ENCODE measurements around the gene UFSP2.

Gene UFSP2

DNA sequence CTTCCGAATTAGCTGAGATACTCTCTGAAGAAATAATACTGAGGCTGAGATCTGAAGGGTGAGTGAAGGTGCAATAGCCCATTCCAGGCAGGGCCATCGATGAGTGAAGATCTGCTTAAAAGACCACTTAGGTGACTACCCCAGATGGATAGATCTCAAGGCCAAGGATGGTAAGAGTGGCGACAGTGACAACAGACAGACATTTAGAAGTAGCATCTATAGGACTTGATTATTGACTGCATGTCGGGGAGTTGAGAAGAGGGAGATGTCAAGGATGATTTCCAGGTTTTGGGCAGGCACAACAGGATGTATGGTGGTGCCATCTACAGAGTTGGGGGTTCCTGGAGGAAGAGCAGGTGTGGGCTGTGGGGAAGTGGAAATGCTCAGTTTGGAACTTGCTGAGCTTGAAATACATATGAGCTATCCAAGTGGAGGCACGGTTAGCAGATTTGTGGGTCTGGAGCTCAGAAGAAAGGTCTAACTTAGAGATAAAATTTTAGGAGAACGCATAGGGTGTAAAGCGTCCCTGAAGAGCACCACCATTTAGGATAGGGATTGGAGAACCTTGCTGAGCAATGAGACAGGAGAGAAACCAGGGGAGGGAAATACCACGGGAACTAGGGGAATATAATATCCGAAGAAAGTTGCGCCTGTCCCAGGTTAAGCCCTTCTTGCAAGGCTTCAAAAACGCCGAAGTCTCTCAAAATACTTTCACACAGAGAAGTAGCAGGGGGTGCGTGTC, 688 bp downstream of the UFSP2 start:
- DNase-seq, result peak; percentile 21

DNA sequence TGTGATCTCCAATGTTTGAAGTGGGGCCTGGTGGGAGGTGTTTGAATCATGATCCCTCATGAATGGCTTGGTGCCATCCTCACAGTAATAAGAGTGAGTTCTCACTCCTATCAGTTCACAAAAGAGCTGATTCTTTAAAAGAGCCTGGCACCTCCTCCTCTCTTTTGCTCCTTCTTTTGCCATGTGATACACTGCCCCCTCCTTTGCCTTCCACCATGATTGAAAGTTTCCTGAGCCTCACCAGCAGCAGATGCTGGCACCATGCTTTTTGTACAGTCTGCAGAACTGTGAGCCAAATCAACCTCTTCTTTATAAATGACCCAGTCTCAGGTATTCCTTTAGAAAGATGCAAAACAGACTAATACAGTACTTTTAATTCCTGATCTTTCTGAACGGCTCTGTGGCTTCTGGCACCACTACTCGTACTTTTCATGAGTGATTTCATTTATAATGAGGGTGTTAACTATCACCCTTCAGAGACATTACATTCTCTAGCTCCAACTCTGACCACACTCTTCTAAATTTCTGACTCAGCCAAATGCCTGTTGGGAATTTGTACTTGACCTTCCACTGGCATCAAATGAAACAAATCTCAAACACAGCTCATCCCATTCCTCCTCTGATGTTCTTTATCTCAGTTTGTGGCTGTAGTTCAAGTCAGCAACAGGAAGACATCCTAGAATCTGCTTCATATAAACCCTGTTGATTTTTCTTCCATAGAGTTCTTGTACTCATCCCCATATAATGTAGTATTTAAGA, 4.2 kb downstream of the UFSP2 start:
- no peak for DNase-seq

DNA sequence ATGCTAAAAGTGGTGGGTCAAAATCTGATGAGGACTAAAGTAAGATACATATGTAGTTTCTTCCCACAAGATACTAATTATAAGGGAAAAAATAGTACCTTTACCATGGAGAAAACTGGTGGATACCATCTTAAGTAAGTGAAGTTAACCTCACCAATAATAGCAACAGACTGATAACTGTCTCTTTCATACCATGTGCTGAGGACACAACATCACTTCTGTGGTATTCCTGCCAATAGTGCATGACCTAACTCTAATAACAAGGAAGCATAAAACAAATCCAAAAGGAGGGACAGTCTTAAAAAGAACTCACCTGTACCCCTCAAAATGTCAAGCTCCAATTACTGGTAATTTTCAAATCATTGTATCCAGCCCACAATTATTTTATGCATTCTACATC, 8.8 kb downstream of the UFSP2 start:
- no peak for DNase-seq

DNA sequence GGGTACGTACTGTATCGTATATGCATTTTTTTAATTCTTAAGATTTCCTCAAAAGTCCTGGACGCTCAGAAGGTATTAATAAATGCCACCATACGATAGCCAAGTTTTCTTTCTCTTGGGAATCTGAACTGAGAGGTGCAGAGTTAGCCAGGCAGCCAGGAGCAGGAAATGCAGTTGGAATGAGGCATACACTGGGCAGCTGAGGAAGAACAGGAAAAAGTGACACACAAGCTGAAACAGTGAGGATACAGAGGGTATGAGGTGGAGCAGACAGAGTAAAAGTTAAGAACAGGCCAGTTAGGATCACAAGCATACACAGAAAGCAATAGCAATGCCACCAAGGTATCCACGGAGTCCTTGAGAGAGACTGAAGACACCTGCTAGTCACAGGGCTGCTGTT, 13.4 kb downstream of the UFSP2 start:
- DNase-seq, result no peak

DNA sequence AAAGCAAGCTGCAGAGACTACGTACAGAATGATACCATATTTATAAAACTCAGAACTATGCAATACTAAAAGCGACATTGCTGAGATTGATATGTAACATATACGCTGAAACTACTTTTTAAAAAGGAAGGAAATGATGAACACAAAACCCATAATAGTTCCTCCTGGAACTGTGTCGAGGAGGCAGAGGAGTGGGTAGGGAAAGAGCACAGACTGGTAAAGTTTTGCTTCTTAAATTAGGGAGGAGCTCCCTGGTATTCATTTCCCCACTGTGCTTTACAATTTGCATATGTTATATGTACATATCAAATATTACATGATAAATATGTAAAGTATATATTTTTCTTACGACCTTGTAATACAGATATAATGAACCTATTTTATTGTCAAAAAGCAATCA, 13.9 kb downstream of the UFSP2 start:
- DNase-seq, result no peak

DNA sequence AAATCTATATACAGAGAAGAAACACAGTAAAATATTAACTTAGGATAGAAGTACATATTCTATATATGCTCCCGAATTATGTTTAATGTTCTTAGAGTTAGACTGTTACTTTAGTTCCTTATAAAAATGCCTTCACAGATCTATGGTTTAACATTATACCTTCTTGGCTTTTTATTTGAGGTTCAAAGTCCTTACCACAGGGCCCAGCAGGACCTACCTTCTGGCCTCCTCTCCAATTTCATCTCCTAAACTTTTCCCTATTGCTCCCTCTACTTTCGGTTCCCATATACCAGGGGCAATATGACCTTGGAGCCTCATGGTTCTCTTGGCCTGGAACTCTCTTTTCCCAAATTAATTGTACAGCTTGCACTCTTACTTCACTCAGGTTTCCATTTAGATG, 17.3 kb downstream of the UFSP2 start:
- no peak for DNase-seq

DNA sequence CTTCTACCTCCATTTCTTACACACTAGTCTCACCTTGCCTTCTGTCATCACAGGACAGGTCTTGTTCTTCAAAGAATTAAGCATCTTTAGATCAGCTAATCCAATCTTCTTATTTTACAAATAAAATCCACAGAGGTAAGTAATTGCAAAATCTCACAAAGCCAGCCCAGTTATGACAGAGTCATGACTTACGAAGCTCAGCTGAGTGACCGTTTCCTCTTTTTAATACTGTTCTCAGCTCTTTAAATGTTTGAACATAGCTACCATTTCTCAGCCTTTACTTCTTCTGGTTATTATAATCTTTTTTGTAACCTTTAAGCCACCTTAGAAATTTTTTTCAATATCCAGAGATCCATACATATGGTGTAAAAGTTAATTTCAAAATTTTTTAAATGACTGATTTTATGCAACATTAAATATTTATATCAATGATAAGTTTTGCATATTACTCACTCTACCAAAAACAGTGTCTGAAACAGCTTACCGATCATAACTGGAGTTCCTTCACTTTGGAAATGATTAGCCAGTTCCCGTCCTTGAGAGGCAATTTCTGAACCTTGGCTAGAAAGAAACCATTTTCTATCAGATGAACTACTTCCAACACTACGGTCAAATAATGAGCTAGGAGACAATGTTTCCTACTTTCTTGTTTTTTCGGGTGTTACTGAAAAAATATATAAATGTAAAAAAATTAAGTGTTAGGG, 20.3 kb downstream of the UFSP2 start:
- DNase-seq, result no peak

DNA sequence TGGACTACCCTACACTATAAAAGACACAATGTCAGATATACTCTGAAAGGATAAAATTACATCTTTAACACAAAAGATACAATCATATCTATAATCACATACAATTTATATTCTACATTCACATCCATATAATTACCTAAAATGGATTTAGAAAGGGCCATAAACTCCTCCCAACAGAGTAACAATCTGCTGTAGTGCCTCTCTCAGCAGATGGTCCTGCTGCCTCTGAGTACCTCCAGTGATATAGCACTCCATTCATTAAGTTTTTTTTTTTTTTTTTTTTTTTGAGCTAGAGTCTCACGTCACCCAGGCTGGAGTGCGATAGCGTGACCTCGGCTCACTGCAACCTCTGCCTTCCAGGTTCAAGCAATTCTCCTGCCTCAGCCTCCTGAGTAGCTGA, 21.7 kb downstream of the UFSP2 start:
- DNase-seq, result no peak

DNA sequence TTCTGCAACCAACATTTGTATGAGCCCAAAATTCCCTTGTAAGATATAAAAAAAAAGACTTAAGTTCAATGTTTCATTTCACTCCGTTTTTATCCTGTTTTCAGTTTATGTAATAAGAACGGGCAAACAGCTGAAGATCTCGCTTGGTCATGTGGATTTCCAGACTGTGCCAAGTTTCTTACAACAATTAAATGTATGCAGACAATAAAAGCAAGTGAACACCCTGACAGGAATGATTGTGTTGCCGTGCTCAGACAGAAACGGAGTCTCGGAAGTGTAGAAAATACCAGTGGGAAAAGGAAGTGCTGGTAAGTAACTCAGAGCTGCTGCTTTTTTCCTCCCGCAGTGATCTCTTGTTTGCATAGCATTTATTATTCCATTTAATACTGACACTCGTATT, 26.3 kb downstream of the UFSP2 start:
- DNase-seq, result no peak

DNA sequence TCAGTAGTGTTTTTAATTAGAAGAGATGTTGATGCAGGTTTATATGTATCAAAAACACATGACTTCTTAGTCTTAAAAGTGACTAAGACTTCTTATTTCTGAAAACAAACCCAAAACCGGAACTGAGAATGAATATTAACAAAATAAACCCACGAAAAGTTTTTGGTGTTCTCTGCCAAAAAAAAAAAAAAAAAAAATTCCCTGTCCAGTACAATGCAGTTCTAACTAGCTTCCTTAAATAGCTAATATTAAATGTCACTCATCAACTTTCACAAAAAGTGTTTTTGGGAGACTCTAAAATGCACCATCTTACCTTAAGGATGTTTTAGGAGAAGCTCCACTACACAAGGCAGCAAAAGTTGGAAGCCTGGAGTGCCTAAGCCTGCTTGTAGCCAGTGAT, 27.1 kb downstream of the UFSP2 start:
- no peak for DNase-seq

DNA sequence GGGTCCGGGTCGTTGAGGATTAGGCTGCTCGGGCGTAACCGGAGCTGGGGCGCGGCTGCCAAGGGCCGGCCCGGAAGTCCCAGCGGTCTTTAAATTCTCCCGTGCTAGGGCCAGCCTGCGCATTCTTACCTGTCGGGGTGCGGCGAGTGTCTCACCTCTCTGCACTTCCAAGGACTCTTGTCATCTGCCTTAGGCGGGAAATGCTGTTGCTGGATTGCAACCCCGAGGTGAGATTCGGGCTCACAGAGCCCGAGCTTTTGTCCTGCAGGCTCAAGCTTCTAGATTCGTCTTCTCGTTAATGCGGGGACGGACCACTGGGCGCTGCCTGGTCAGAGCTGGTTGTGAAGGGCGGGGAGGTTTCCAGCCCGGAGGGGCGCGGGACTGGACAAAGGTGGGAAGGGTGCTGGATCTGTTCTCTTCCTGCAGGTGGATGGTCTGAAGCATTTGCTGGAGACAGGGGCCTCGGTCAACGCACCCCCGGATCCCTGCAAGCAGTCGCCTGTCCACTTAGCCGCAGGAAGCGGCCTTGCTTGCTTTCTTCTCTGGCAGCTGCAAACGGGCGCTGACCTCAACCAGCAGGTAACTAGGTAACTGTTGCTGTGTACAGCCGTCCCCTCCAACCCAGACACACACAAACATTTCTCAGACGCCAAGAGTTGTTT, 28.9 kb downstream of the UFSP2 start, which contains the start of gene ANKRD37:
TSS of gene ANKRD37 (plus strand) at position 118 of the 662 bp plus-strand sequence. CDS start at position 201, 83 bp downstream.
- peak; percentile 78 for DNase-seq

DNA sequence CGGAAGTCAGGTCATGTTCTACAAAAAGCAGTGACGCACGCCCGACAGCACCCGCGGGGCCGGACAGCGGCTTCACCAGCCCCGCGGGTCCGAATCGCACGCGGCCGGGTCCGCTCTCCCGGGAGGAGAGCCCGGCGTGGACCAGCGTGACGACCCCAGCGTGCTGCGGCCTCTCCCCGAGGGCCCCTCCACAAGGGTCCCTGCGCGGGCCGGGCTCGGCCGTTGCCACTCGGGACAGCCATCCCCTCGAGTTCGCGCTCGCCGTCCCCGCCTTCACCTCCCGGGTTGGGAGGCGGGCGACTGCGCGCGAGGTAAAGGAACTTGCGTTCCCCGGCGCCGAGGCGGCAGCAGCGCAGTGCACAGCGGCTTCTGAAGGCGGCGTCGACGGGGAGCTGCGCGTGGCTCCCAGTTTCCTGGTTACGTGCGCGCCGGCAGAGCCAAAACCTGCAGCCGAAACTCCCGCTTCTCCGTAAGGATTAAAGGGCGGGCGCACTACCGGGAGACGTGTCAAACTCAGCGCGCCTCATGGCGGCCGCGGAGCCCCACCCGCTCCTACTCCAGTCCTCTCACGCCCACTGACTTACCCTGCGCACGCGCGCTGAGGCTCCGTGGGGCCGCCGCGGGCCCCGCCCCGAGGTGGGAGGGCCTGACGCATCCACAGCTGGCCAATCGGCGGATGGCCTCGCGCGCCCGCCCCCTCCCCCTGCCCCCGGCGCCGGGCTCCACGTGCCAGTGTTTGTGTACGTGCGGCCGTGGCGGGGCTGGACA, 29.6 kb downstream of the UFSP2 start:
- DNase-seq, result peak; percentile 93

DNA sequence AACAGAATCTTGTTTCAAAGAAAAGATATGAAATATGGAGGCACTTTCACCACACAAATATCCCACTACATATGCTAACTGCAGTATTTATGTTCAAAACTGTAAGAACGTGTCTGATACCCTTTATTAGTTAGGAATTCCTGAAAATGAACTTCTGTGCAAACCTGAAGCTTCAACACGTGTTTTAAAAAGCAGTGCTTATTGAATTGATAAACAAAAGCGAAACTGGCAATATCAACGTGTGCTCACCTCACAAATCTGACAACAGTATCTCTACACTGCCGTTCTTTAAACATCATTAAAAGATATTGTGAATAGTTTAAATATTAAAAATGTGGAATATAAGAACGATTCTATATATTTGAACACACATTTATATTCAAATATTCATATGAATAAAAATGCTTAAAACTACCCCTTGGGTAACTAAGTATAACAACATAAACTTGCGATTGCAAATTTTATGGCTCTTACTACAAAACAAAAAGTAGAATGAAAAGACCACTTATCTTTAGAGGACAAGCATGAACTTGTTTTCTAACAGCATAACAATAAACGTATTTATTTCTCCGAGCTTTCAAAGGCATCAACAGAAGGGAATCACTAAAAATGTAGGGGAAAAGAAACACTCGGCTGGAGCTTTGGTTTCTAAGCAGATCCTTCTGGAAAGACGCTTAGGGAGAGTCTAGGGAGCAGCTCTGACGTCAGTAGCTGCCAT, 30.4 kb downstream of the UFSP2 start, which contains the start of gene LRP2BP:
TSS of gene LRP2BP (minus strand) at position 687 of the 718 bp plus-strand sequence. CDS start 17,738 bp downstream, outside the sequence.
- DNase-seq, result no peak

DNA sequence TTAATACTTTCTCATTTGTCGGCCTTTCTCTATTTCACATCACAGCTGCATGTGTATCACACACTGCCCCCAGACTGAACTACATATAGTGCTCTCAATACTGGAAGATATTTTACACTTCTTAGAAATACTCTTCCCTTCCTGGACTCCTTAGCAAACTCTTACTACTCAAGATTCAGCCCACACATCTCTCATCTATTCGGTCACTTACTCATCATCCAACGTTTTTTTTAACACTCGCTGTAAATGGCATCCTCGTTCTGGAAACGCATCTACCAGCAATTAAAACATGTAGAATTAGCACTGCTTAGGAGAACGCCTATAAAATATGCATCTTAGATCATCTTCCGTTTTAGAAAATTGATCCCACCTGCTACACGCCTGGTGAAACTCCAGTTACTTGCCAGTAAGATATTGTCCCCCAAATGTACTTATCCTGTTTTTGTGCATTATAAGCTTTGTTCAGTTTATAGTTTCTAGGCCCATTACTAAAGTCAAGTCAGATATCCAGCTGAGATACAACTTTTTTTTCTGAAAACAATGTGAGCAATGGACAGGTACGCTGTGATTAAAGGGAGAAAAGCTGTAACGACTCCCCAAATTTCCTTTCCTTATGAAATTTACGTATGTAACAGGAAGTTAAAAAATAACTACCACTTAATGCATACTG, 31.1 kb downstream of the UFSP2 start:
- DNase-seq, result no peak

DNA sequence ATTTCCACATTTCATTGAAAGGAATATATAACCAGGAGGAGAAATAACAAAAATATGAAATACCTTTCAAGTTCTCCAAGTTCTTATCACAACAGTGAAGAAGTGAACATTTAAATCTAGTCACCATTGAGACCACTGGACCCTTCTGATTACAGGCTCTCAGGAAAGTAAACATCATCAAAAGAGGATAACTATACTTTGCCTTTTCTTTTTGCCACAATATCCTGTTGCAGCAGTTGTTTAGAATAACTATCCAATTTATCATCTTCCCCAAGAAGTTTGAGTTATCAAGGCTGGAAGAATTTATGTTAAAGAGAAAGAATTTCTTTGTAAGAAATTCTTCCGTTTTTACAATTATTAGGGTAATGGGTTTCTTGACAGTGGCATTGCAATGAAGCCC, 33.6 kb downstream of the UFSP2 start:
- no peak for DNase-seq

DNA sequence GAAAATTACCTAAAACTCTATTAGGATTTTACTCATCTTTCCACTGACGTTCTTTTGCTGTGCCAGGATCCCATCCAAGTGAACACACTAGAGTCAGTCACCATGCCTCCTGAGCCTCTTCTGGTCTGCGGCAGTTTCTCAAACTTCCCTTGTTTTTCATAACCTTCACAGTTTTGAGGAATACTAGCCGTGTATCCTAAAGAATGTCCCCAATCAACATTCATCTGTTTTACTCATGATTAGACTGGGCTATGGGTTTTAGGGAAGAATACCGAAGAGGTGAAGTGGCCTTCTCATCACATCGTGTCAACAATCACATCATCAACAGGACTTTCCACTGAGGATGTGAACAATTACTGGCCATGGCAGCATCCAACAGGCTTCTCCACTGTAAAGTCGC, 34.8 kb downstream of the UFSP2 start:
- no peak for DNase-seq

DNA sequence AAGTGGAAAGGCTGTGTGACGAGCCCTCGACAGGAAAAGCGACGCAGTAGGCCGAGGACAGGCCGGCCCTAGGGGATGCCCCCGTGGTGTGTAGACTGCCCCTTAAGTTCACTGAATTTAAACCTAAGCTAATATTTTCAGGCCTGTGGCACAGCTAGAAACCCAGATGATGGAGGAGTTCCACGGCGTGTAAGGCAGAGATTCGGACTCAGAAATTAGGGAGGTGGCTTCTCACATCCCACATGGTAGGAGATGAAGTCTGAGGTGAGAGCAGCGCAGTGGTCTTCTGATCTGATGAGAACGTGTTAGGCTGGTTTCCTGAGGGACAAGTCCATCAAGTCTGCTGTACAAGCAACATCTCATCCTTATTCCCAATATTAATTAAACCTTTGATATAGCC, 37.8 kb downstream of the UFSP2 start:
- DNase-seq, result no peak

DNA sequence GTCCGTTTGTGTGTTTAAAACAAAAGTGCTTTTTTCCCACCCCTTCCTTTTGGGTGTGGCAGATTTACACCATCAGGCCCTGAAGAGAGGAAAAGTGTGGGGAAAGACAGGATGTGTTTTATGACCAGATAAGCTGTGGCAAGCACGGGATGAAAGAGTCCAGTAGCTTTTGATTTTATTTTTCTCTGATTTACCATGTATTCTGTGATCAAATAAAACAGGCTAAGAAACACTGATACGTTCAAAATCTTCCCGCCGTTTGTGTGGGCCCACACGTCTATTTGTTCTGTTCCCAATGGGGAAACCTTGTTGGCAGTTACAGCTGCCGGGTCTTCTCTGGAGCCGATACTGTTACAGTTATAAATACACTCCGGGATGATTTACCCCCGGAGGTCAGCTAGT, 40.8 kb downstream of the UFSP2 start:
- DNase-seq, result no peak

DNA sequence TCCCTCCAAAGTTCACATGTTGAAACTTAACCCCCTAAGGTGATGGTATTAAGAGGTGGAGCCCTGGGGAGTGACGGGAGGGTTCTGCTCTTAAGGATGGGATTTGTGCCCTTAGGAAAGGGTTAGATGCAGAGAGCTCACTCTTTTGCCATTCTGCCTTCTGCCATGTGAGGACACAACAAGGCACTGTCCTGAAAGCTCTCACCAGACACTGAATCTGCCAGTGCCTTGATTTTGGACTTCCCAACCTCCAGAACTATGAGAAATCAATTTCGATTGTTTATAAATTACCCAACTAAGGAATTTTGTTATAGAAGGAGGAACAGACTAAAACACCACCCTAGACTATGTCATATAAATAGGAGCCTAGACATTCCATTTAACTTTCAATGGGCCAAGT, 41.7 kb downstream of the UFSP2 start:
- no peak for DNase-seq

DNA sequence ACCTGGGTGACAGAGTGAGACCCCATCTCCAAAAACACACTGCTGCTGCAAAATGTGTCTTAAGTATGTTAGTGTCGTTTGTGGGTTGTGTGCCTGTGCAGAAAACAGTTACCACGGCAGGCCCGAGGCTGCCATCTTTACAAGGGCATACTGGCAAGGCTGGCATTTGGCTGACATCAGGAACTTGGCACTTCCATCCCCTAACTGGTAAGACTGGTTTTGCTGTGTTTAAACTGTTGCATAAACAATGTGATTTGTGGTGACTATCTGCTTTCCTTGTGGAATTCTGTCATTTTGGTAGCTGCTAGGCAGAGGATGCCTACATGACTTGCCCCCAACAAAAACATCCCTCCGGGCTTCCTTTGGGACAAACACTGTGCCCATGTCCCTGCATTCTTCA, 42.3 kb downstream of the UFSP2 start:
- DNase-seq, result no peak

DNA sequence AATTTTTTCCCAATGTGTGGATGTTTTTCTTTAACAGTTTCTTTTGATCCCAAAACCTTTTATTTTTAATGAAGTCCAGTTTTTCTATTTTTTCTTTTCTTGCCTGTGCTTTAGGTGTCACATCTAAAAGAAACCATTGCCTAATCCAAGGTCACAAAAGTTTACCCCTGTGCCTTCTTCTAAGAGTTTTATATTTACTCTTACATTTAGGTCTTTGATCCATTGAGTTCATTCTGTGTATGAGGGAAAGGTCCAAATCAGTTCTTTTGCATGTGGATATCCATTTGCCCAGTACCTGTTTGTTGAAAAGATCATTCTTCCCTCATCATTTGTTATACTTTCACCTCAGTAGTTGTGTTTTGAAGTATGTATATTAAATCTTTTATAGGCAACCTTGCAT, 43.0 kb downstream of the UFSP2 start:
- DNase-seq, result no peak
